ENCODE data around the gene LIX1. TPM values are rescaled to one million over a fixed set of nuclear protein-coding genes. Genes with fewer than 3 reads are reported as not detected.
"Not testable (repeated sequence)": the region's sequence is repeated elsewhere in the genome, so short reads cannot be mapped to it uniquely, and the experiment has no call there.

LIX1 gene
- total RNA-seq, 1 donor from 2014 or later, result 10.7 TPM

DNA sequence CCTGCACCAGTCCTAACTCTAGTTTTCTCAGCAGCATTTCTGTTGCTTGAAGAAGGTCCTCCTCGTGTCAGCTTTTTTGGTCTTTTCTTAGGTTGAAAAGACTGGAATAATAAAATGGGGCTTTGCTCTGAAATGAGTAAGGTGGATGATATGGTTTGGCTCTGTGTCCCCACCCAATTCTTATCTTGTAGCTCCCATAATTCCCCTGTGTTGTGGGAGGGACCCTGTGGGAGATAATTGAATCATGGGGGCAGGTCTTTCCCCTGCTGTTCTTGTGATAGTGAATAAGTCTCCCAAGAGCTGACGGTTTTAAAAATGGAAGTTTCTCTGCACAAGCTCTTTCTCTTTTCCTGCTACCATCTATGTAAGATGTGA, 53.6 kb downstream of the LIX1 start:
- peaks cover 11% of the 10 kb centered on the region for H3K4me1 Mint-ChIP-seq
- no peak overlapping the region for H3K4me3 Mint-ChIP-seq
- no peaks in the 10 kb centered on the region for H3K27me3 Mint-ChIP-seq (ENCODE audit: low read depth)
- TF ChIP-seq, protein P1, sequence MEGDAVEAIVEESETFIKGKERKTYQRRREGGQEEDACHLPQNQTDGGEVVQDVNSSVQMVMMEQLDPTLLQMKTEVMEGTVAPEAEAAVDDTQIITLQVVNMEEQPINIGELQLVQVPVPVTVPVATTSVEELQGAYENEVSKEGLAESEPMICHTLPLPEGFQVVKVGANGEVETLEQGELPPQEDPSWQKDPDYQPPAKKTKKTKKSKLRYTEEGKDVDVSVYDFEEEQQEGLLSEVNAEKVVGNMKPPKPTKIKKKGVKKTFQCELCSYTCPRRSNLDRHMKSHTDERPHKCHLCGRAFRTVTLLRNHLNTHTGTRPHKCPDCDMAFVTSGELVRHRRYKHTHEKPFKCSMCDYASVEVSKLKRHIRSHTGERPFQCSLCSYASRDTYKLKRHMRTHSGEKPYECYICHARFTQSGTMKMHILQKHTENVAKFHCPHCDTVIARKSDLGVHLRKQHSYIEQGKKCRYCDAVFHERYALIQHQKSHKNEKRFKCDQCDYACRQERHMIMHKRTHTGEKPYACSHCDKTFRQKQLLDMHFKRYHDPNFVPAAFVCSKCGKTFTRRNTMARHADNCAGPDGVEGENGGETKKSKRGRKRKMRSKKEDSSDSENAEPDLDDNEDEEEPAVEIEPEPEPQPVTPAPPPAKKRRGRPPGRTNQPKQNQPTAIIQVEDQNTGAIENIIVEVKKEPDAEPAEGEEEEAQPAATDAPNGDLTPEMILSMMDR (IDR thresholded peaks at IDR 0.05; ENCODE audit: unreplicated experiment), result no peak
- peaks cover 4% of the 10 kb centered on the region for H3K9me3 Mint-ChIP-seq
- H3K27ac Mint-ChIP-seq, result no peak overlapping the region
- no peaks in the 10 kb centered on the region for H3K36me3 Mint-ChIP-seq
- DNase-seq (ENCODE audit: low spot score in 2 of 2, unreplicated experiment in 2 of 2), result no peak

GRCh38 chr5:97087138-97087537, 55.3 kb downstream of the LIX1 start:
- no peak overlapping the region for H3K27ac Mint-ChIP-seq
- no peaks in the 10 kb centered on the region for H3K27me3 Mint-ChIP-seq (ENCODE audit: low read depth)
- no peak overlapping the region for H3K4me3 Mint-ChIP-seq
- peaks cover 9% of the 10 kb centered on the region for H3K4me1 Mint-ChIP-seq
- peaks cover 4% of the 10 kb centered on the region for H3K9me3 Mint-ChIP-seq
- DNase-seq (ENCODE audit: low spot score in 2 of 2, unreplicated experiment in 2 of 2), result no peak
- TF ChIP-seq, protein P1 (IDR thresholded peaks at IDR 0.05; ENCODE audit: unreplicated experiment), result no peak
- no peaks in the 10 kb centered on the region for H3K36me3 Mint-ChIP-seq

- no peaks in the 10 kb centered on the region for H3K27me3 Mint-ChIP-seq (ENCODE audit: low read depth)
- H3K9me3 Mint-ChIP-seq, result peaks cover 4% of the 10 kb centered on the region
- H3K27ac Mint-ChIP-seq, result no peak overlapping the region
- no peaks in the 10 kb centered on the region for H3K36me3 Mint-ChIP-seq
- DNase-seq (ENCODE audit: low spot score in 2 of 2, unreplicated experiment in 2 of 2), result no peak
- TF ChIP-seq, protein P1 (IDR thresholded peaks at IDR 0.05; ENCODE audit: unreplicated experiment), result no peak
- H3K4me3 Mint-ChIP-seq, result no peak overlapping the region
- H3K4me1 Mint-ChIP-seq, result peaks cover under 1% of the 10 kb centered on the region
Observed at GRCh38 chr5:97085459-97086181, 56.8 kb downstream of the LIX1 start.

- DNase-seq (ENCODE audit: low spot score in 2 of 2, unreplicated experiment in 2 of 2); H3K27ac Mint-ChIP-seq; H3K9me3 Mint-ChIP-seq; H3K4me1 Mint-ChIP-seq; H3K4me3 Mint-ChIP-seq; H3K27me3 Mint-ChIP-seq (ENCODE audit: low read depth); H3K36me3 Mint-ChIP-seq: not testable (repeated sequence)
Observed at GRCh38 chr5:97084782-97085458, 57.5 kb downstream of the LIX1 start.

DNA sequence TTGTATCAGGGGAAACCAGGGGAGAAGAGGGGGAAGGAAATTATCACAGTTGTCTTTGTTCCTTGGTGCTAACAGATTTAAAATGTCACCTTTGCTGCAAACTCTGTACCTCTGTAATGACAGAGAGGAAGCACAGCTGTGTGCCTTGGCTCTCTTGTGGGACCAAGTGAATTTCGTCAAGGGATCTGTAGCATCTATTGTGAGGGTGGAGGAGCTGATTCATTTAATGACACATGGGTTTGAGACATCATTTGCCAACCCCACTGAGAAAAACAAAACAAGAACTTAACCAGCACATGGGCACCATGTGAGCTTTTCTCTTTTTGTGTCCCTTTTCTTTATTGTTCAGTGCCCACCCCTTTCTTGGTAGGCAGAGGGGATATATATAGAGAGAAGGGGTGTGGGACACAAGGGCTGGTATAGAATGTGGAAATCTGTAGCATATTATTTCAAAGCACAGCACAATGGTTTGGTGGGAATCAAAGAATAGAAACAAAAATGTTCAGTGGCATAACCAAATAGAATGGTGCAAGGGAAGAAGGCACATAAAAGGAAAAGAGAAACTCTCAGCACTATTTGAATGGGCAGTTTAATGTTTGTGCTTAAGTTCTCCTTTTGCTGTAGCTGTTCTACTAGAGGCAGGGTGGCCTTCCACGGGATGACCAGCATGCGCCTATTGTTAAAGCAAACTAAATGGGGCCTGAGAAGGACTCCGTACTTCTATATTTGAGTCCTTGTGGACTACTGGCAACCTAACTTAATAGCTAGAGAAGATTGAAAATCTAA, 63.3 kb downstream of the LIX1 start:
- H3K27ac Mint-ChIP-seq, result no peak overlapping the region
- H3K9me3 Mint-ChIP-seq, result no peaks in the 10 kb centered on the region
- no peaks in the 10 kb centered on the region for H3K27me3 Mint-ChIP-seq (ENCODE audit: low read depth)
- no peak for DNase-seq (ENCODE audit: low spot score in 2 of 2, unreplicated experiment in 2 of 2)
- H3K4me3 Mint-ChIP-seq, result no peak overlapping the region
- TF ChIP-seq, protein P1 (IDR thresholded peaks at IDR 0.05; ENCODE audit: unreplicated experiment), result no peak
- H3K4me1 Mint-ChIP-seq, result peaks cover 4% of the 10 kb centered on the region
- no peaks in the 10 kb centered on the region for H3K36me3 Mint-ChIP-seq

DNA sequence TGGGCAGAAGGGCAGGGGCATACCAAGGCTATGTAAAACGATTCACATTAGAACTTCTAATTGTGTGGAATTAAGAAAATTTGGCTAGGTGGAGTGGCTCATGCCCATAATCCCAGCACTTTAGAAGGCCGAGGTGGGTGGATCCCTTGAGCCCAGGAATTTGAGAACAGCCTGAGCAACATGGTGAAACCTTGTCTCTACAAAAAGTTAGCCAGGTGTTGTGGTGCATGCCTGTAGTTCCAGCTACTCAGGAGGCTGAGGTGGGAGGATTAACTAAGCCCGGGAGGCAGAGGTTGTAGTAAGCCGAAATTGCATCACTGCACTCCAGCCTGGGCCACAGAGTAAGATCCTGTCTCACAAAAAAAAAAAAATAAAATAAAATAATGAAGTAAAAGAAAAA, 65.2 kb downstream of the LIX1 start:
- no peaks in the 10 kb centered on the region for H3K36me3 Mint-ChIP-seq
- no peak overlapping the region for H3K27ac Mint-ChIP-seq
- no peak for DNase-seq (ENCODE audit: low spot score in 2 of 2, unreplicated experiment in 2 of 2)
- TF ChIP-seq, protein P1 (IDR thresholded peaks at IDR 0.05; ENCODE audit: unreplicated experiment), result no peak
- H3K9me3 Mint-ChIP-seq, result no peaks in the 10 kb centered on the region
- no peaks in the 10 kb centered on the region for H3K27me3 Mint-ChIP-seq (ENCODE audit: low read depth)
- H3K4me3 Mint-ChIP-seq, result no peak overlapping the region
- H3K4me1 Mint-ChIP-seq, result peaks cover 4% of the 10 kb centered on the region
